GM21367 (cell line): ENCODE data around the gene CFAP68.

ENCODE experiments used
- ATAC-seq: cut with Tn5 transposase; IDR thresholded peaks from one replicate; pipeline ENCODE4 v1.9.1; 2021; ENCODE audit not compliant: unreplicated experiment

CFAP68 gene

GRCh38 chr11:111878849-111879636, at the start of gene CFAP68, which contains the start of gene FDXACB1:
TSS of gene CFAP68 (plus strand) at chr11:111879541. CDS start at chr11:111879561, 20 bp downstream.
TSS of gene FDXACB1 (minus strand) at chr11:111879165. CDS start at chr11:111879132, 33 bp downstream.
- peak; percentile 83 for ATAC-seq

GRCh38 chr11:111833524-111833923, 45.8 kb upstream of the CFAP68 start:
- ATAC-seq = no peak

GRCh38 chr11:111834432-111835163, 44.7 kb upstream of the CFAP68 start:
- no peak for ATAC-seq

GRCh38 chr11:111835665-111836064, 43.7 kb upstream of the CFAP68 start:
- ATAC-seq = no peak

GRCh38 chr11:111836162-111836561, 43.2 kb upstream of the CFAP68 start:
- no peak for ATAC-seq

- peak; percentile 45 for ATAC-seq
These were observed 42.6 kb upstream of the CFAP68 start for GRCh38 chr11:111836721-111837120.

- no peak for ATAC-seq
These were observed 41.9 kb upstream of the CFAP68 start for GRCh38 chr11:111837366-111837891.

GRCh38 chr11:111838054-111838453, 41.3 kb upstream of the CFAP68 start:
- ATAC-seq = no peak

GRCh38 chr11:111840143-111840542, 39.2 kb upstream of the CFAP68 start:
- no peak for ATAC-seq

GRCh38 chr11:111841370-111842053, 37.8 kb upstream of the CFAP68 start:
- ATAC-seq = no peak

GRCh38 chr11:111843661-111844060, 35.7 kb upstream of the CFAP68 start:
- no peak for ATAC-seq

GRCh38 chr11:111845276-111846028, 33.9 kb upstream of the CFAP68 start:
- no peak for ATAC-seq

GRCh38 chr11:111846063-111846462, 33.3 kb upstream of the CFAP68 start:
- ATAC-seq = no peak

- ATAC-seq = no peak
These were observed 32.7 kb upstream of the CFAP68 start for GRCh38 chr11:111846636-111847035.

- no peak for ATAC-seq
These were observed 29.7 kb upstream of the CFAP68 start for GRCh38 chr11:111849631-111850030.

GRCh38 chr11:111851067-111851466, 28.3 kb upstream of the CFAP68 start:
- ATAC-seq = no peak

GRCh38 chr11:111851636-111852035, 27.7 kb upstream of the CFAP68 start:
- no peak for ATAC-seq

- no peak for ATAC-seq
These were observed 27.2 kb upstream of the CFAP68 start for GRCh38 chr11:111852103-111852502.

- ATAC-seq = no peak
These were observed 23.8 kb upstream of the CFAP68 start for GRCh38 chr11:111855506-111855905.

- no peak for ATAC-seq
These were observed 19.1 kb upstream of the CFAP68 start for GRCh38 chr11:111860257-111860656.

GRCh38 chr11:111870113-111870512, 9.2 kb upstream of the CFAP68 start:
- ATAC-seq = no peak
